Central memory CD8-positive, alpha-beta T cell (primary cell): Measurements from ENCODE around the gene ZBTB9.

Source experiments
- ATAC-seq: fragments of 150-1000 bp; cut with Tn5 transposase; replicated peaks from 2 replicates; pipeline ENCODE4 v1.10.0; 2022; ENCODE audit warnings: mild to moderate bottlenecking, moderate FRiP score, moderate number of reproducible peaks; ENCODE audit not compliant: poor library complexity, severe bottlenecking; ENCODE audit errors: extremely low read depth
- DNase-seq, 2 donors: peaks; one replicate each; pipeline ENCODE4 v3.0.0; 2021; ENCODE audit warnings: low spot score in 2 of 2
- H3K27ac Mint-ChIP-seq: one replicate; pipeline ENCODE4 v1.8.0; 2022; ENCODE audit warnings: low read depth, mild to moderate bottlenecking, moderate library complexity, mixed read lengths
- H3K27me3 Mint-ChIP-seq: one replicate; pipeline ENCODE4 v1.8.0; 2022; ENCODE audit warnings: mixed read lengths
- H3K36me3 Mint-ChIP-seq: one replicate; pipeline ENCODE4 v1.8.0; 2022; ENCODE audit warnings: mild to moderate bottlenecking, moderate library complexity, mixed read lengths; ENCODE audit not compliant: insufficient read depth
- H3K4me1 Mint-ChIP-seq: one replicate; pipeline ENCODE4 v1.8.0; 2022; ENCODE audit warnings: mixed read lengths
- H3K4me3 Mint-ChIP-seq: one replicate; pipeline ENCODE4 v1.8.0; 2022; ENCODE audit warnings: mild to moderate bottlenecking, moderate library complexity, mixed read lengths
- H3K9me3 Mint-ChIP-seq: one replicate; pipeline ENCODE4 v1.8.0; 2022; ENCODE audit warnings: mixed read lengths

The ZBTB9 gene

DNA sequence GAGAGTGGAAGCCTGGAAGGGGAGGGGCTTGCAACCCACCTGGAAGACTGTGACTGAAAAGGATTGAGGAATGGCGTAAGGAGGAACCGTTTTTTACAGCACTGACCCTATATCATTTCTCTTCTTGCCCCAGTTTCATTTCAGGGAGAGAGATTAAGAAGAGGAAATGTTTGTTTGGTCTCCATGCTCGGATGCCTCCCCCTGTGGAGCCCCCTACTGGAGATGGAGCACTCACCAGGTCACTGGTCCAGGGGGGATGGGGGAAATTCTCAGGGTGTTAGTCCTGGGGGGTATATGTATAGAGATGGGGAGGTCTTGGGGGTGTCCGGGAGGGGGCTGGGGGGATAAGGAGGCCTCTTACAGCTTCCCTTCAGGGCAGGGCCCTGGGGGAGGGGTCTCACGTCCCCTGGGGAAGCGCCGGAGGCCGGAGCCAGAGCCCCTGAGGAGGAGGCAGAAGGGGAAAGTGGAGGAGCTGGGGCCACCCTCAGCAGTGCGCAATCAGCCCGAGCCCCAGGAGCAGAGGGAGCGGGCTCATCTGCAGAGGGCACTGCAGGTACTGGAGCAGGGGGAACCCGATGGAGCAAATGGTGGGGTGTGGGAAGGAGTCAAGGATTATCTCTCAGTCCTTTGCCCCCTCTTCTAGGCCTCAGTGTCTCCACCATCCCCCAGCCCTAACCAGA, 39.6 kb upstream of the ZBTB9 start:
- DNase-seq (no peak), ATAC-seq (no peak)
- H3K36me3 Mint-ChIP-seq = peaks cover 51% of the 10 kb centered on the region
- peak overlapping the region; percentile 97 for H3K27ac Mint-ChIP-seq
- peak overlapping the region; percentile 81 for H3K4me3 Mint-ChIP-seq
- no peaks in the 10 kb centered on the region for H3K9me3 Mint-ChIP-seq
- no peaks in the 10 kb centered on the region for H3K27me3 Mint-ChIP-seq
- peaks cover 82% of the 10 kb centered on the region for H3K4me1 Mint-ChIP-seq

DNA sequence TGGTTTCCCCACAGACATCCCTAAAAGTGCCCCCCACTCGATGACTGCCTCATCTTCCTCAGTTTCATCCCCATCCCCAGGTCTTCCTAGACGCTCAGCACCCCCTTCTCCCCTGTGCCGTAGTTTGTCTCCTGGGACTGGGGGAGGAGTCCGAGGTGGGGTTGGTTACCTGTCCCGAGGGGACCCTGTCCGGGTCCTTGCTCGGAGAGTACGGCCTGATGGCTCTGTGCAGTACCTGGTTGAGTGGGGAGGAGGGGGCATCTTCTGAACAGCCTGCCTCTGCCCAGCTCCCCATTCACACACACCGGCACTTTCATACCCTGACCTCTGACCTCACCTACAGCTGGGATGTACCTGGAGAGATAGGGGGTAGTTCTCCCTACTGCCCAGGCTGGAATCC, 38.5 kb upstream of the ZBTB9 start:
- DNase-seq (no peak), ATAC-seq (no peak)
- Mint-ChIP-seq H3K27ac (peak overlapping the region; percentile 97), H3K36me3 (peaks cover 46% of the 10 kb centered on the region), H3K4me3 (peak overlapping the region; percentile 33), H3K27me3 (no peaks in the 10 kb centered on the region), H3K9me3 (no peaks in the 10 kb centered on the region), H3K4me1 (peaks cover 77% of the 10 kb centered on the region)

DNA sequence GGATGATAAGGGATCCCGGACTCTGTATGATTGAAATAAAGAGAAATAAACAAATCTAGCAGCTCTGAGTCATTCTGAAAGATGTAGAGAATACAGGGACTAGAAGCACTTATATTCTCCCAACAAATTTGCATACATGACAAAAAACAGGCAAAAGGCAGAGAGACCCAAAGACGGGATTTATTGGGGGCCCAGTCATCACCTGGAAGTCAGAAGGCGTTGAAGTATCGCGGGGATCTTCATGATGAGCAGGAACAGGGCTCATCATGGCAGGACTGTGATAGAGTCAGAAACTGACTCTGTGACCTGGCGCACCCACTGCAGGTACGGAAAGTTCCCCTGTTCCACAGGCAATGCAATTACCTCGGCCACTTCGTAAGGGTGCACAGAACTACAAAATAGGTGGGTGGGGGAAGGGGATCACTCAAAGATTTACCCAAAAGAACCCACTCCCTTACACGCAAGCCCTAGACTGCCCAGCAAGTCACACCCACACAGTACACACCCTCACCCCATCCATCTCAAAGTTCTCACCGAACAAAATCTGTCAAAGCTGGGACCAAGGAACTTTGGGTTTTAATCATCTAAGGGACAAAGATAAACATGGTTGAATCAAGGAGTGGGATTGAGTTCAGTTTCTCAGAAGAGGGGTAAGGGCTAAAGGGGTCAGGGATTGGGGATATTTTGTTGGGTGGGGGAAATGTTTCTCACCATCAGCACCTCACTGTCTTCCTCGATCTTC, 37.8 kb upstream of the ZBTB9 start:
- DNase-seq = no peak
- H3K36me3 Mint-ChIP-seq = peaks cover 42% of the 10 kb centered on the region
- ATAC-seq = no peak
- peaks cover 73% of the 10 kb centered on the region for H3K4me1 Mint-ChIP-seq
- peak overlapping the region; percentile 82 for H3K4me3 Mint-ChIP-seq
- H3K27me3 Mint-ChIP-seq = no peaks in the 10 kb centered on the region
- peak overlapping the region; percentile 97 for H3K27ac Mint-ChIP-seq
- H3K9me3 Mint-ChIP-seq = no peaks in the 10 kb centered on the region

DNA sequence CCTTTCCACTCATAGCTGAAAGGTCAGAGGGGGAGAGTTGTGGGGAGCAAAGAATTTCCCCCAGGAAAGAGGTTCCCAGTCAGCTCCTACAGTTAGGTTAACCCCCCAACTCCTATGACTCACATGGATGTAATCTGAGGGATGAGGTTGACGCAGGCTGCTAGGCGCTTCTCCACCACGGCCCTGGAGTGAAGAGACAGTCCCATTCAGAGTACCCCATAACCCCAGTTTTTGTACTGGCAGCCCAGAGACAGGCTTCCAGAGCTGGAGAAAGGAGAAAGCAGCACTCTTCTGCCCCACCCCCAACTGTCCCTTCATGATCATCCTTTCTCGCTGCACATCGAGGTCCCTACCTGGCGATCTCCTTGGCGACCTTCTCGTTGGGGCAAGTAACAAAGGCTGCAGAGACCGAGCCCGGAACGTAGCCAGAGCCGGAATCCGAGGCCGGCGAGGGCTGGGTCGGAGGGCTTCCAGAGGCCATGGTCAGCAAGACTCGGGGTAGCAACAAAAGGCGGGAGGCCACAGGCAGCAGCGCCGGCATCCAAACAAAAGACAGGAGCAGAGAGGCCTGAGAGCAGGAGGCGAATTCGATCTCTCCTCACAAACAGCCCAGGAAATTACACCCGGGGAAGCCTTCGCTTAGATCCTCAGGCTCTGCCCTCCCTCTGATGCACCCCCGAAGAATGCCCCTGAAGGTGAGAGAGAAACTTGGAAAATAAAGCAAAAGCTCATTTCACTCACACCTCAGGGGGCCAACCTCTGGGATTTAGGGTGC, 37.1 kb upstream of the ZBTB9 start:
- Mint-ChIP-seq H3K36me3 (peaks cover 38% of the 10 kb centered on the region), H3K9me3 (no peaks in the 10 kb centered on the region), H3K27ac (peak overlapping the region; percentile 97), H3K4me1 (peaks cover 69% of the 10 kb centered on the region), H3K27me3 (no peaks in the 10 kb centered on the region), H3K4me3 (peak overlapping the region; percentile 82)
- DNase-seq = no peak
- peak; percentile 6 for ATAC-seq

DNA sequence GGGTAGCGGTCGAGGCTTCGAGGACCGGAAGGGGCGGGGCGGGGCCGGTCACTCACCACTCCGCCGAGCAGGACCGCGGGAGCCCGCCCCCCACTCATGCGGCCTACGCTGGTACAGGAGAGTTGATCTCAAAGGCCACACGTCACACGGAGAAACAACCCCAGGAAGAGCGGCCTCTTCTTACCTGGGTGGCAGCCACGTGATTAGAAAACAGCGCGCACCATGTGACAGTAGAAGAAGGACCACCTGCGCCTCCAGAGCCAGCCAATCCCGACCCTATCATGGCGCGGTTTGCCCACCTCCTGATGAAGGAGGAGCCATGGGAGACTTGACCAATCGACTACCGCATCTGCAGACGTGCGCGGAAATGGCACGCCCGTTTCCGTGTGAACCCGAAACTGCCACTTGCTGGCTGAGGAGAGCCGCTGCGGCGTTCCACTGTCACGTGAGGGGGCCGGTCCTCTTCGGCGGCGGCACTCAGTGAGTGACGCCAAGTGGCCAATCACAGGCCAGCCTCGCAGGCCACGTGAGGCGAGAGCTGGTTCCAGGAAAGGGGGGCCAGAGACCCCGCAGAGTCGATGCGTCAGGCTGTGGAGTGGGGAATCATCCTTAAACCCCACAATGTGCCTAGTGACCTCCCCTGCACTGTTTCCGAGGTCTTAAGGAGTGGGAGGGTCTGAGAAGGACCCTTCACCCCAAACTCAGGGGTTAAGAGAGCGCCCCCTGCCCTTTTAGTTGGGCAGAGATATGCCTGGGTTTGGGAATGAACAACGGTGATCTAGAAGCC, 36.3 kb upstream of the ZBTB9 start, which contains the start of gene CUTA:
Gene CUTA (minus strand): TSS at position 205 of the 787 bp plus-strand sequence. CDS start 107 bp downstream, at position 98.
- peak within 1 kb of the TSS; percentile 97 for H3K27ac Mint-ChIP-seq
- H3K4me1 Mint-ChIP-seq = peaks cover 61% of the 10 kb centered on the region
- peak; percentile 93 to 99 for DNase-seq
- no peaks in the 10 kb centered on the region for H3K9me3 Mint-ChIP-seq
- no peaks in the 10 kb centered on the region for H3K27me3 Mint-ChIP-seq
- peak; percentile 89 for ATAC-seq
- peak within 1 kb of the TSS; percentile 82 for H3K4me3 Mint-ChIP-seq
- peaks cover 34% of the 10 kb centered on the region for H3K36me3 Mint-ChIP-seq

DNA sequence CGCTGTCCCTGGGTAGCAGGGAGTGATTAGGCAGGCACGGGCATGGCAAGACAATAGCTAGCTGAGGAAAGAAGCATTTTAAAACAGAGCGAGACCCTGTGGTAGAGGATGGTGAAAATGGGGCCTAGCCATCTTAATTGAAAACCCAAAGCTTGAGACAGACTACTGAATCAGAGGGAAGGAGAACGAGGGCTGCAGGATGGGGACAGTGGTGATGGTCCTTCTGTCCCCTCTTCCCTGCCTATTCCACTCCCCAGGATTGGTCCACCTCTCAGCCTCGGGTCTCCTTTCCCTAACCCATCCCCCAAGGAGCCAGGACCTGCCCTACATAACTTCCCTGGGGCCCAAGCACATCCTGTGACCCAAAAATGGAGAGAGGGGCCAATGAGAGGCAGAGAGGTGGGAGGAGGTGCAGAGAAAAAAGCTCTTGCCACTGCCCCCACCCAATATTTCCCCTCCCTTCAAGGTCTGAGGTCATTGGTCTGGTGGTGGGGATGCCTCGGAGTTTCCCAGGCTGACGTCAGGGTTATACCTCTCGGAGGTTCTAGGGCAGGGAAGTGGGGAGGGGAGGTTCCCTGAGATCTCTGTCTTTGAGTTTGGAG, 35.6 kb upstream of the ZBTB9 start:
- Mint-ChIP-seq H3K27me3 (no peaks in the 10 kb centered on the region), H3K4me1 (peaks cover 60% of the 10 kb centered on the region), H3K9me3 (no peaks in the 10 kb centered on the region), H3K27ac (peak overlapping the region; percentile 97), H3K4me3 (peak overlapping the region; percentile 82), H3K36me3 (peaks cover 28% of the 10 kb centered on the region)
- DNase-seq (no peak), ATAC-seq (no peak)

DNA sequence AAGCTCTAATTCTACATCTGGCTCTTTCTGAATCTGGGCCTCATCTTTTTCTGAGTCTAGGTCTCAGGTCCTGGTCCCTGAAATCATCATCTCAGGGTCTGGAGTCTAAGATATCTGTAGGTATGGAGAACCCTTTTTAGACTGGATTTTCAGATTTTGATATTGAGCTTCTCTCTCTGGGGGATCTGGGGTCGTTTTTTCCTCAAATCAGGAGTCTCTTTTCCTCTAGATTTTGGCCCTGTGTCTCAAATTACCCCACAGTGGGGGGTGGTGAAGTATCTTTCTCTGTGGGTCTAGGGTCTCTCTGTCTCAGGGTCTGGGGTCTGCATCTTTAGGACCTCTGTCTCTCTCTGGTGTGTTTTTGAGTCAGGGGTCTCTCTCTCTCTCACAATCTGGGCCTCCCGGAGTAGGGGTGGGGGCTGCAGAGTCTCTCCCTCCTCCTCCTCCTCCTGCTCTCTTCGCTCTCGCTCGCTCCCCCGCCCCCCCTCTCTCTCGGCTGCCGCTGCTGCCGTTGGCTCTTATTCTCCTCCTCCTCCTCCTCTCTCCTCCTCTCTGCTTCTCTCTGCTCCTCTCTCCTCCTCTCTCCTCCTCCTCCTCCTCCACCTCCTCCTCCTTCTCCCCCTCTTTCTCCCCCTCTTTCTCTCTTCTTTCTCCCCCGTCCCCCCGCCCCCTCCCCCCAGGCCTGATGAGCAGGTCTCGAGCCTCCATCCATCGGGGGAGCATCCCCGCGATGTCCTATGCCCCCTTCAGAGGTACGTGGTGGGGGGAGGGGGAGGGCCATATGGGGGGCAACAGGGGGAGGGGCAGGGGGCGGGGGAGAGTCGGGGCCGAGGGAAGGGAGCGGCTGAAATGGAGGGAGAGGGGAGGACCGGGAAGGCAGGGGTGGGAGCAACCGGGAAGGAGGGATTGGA, 34.5 kb upstream of the ZBTB9 start, which contains the start of gene SYNGAP1:
Gene SYNGAP1 (plus strand): TSS at position 486 of the 911 bp plus-strand sequence. CDS start 200 bp downstream, at position 686.
- peak within 1 kb of the TSS; percentile 97 for H3K27ac Mint-ChIP-seq
- H3K4me1 Mint-ChIP-seq = peaks cover 62% of the 10 kb centered on the region
- ATAC-seq (no peak), DNase-seq (no peak)
- no peaks in the 10 kb centered on the region for H3K9me3 Mint-ChIP-seq
- peaks cover 22% of the 10 kb centered on the region for H3K36me3 Mint-ChIP-seq
- peak within 1 kb of the TSS; percentile 82 for H3K4me3 Mint-ChIP-seq
- no peaks in the 10 kb centered on the region for H3K27me3 Mint-ChIP-seq

DNA sequence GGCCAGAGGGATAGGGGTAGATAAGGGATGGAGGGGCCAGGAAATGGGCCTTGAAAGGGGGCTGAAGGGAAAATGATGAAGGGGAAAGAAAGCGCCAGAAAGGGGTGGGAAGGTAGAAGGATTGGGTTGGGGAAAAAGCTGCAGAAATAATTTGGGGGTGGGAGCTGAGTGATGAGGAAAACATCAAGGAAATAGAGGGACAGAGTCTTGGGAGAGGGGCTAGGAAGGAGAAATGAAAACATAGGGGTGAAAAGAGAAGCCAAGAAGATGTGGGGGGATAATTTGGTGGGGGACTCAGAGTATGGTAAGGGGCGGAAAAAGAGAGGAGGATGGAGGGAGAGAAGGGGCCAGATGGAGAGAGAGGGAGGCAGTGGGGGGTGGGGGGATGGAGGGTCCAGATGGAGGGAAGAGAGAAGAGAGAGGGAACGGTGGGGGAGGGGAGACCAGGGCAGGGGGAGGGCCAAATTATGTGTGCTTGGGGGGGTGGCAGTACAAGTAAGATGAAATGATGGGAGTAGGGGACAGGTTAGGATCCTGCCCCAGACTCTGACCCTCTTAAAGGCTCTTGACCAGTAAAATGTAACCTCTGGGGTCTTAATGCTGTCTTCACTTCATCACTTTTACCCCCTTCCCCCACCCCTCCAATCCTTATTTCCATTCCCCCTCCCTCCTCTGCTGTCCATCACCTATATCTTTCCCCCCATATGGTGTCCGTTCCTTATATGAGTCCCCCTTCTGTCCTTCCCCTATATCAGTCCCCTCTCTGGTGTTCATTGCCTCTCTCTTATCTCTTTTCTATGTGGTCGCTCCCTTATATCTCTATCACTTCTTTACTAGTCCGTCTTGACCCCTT, 33.7 kb upstream of the ZBTB9 start:
- Mint-ChIP-seq H3K4me1 (peaks cover 61% of the 10 kb centered on the region), H3K36me3 (peaks cover 19% of the 10 kb centered on the region), H3K4me3 (peak overlapping the region; percentile 1), H3K27me3 (no peaks in the 10 kb centered on the region), H3K9me3 (no peaks in the 10 kb centered on the region), H3K27ac (peak overlapping the region; percentile 2)
- DNase-seq (no peak), ATAC-seq (no peak)

DNA sequence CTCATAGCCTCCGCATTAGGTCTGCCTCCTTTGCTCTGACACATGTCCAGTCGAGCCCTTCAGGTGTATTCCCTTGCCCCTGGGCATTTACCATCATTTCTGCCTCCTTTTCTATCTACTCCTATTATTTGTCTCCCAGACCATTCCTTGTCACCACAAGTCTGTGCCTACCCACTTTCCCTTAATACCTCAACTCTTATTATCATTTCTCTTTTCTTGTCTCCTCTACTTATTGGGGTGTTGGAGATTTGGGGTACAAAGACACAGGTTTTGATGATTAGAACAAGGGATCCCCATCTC, 33.1 kb upstream of the ZBTB9 start:
- ATAC-seq = no peak
- H3K4me3 Mint-ChIP-seq = peak overlapping the region; percentile 1
- peaks cover 59% of the 10 kb centered on the region for H3K4me1 Mint-ChIP-seq

DNA sequence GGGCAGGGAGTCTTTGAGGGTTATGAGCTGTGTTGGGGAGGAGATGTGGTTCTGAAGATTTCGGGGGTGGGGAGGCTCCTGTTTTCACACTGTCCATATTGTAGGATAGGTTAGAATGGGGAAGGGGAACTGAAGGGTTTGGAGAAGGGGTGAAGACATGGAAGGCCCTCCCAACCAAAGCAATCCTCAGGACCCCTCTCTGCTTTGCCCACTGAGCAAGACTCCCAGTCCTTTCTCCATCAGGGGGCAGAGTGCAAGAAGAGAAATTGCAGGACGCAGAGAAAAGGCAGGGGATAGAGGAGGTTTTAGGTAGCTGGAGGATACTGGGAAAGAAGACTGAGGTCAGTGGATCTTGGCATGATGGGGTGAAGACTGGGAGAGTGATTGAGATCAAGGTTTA, 30.6 kb upstream of the ZBTB9 start:
- Mint-ChIP-seq H3K36me3 (peaks cover 21% of the 10 kb centered on the region), H3K4me3 (peak overlapping the region; percentile 79), H3K27ac (peak overlapping the region; percentile 87), H3K27me3 (no peaks in the 10 kb centered on the region), H3K9me3 (no peaks in the 10 kb centered on the region), H3K4me1 (peaks cover 54% of the 10 kb centered on the region)
- no peak for DNase-seq
- ATAC-seq = no peak

More for the DNA sequence above, 33.1 kb upstream of the ZBTB9 start:
- Mint-ChIP-seq H3K36me3 (peaks cover 17% of the 10 kb centered on the region), H3K27me3 (no peaks in the 10 kb centered on the region), H3K9me3 (no peaks in the 10 kb centered on the region), H3K27ac (peak overlapping the region; percentile 2)
- DNase-seq = no peak
